RWPE2 (cell line): Measurements from ENCODE around the gene LAMA1.
A peak's percentile ranks its signal among the peaks of the same experiment; 100 is the strongest.

ENCODE experiments used
- ATAC-seq: fragments of 200-7000 bp; cut with Tn5 transposase; 3 replicates; pipeline ENCODE4 v1.9.1; 2021; ENCODE audit warnings: low read depth
- DNase-seq: peaks from one replicate; pipeline ENCODE4 v3.0.0-alpha.2; 2020; ENCODE audit warnings: low spot score
- H3K27ac ChIP-seq: fragments of 450-650 bp; 2 replicates; pipeline ENCODE4 v1.5.1; 2017; ENCODE audit warnings: mild to moderate bottlenecking; ENCODE audit not compliant: poor library complexity, severe bottlenecking
- H3K27me3 ChIP-seq: fragments of 250-450 bp; sonication (Bioruptor Pico); 2 replicates; pipeline ENCODE4 v1.5.1; 2021; ENCODE audit warnings: mild to moderate bottlenecking, moderate library complexity; ENCODE audit not compliant: insufficient read depth, poor library complexity, severe bottlenecking
- H3K36me3 ChIP-seq: fragments of 250-450 bp; sonication (Bioruptor Pico); 2 replicates; pipeline ENCODE4 v1.5.1; 2020; ENCODE audit warnings: low read depth, mild to moderate bottlenecking, moderate library complexity
- H3K4me1 ChIP-seq: fragments of 250-450 bp; sonication (Bioruptor Pico); 2 replicates; pipeline ENCODE4 v1.5.1; 2021; ENCODE audit warnings: mild to moderate bottlenecking, moderate library complexity; ENCODE audit not compliant: insufficient read depth, poor library complexity, severe bottlenecking
- H3K4me3 ChIP-seq: fragments of 250-450 bp; sonication (Bioruptor Pico); 2 replicates; pipeline ENCODE4 v1.5.1; 2021; ENCODE audit warnings: mild to moderate bottlenecking, moderate library complexity; ENCODE audit not compliant: severe bottlenecking
- H3K9me3 ChIP-seq: fragments of 250-450 bp; sonication (Bioruptor Pico); 2 replicates; pipeline ENCODE4 v1.5.1; 2021; ENCODE audit warnings: mild to moderate bottlenecking, moderate library complexity; ENCODE audit not compliant: severe bottlenecking
- CTCF ChIP-seq: fragments of 450-650 bp; IDR thresholded peaks from one replicate; pipeline ENCODE4 v1.5.1; 2017; ENCODE audit warnings: mild to moderate bottlenecking, moderate library complexity; ENCODE audit not compliant: poor library complexity, severe bottlenecking

LAMA1 gene

DNA sequence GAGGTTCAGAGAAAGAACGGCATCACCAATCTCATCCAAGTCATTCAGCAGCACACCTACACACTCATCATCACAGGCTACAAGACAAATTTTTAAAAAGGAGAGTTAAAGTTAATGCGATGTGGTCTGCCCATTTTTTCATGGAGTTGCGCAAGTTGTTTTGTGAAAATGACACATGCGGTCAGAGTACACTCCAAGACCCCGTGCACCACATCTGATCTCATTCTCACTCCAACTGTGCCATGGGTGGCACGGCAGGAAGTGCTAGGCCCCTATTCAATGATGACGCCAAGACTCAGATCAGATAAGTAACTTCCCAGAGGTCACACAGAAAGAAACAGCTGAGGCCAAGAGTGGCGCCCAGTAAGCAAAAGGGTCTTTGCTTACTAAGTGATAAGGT, 119.8 kb downstream of the LAMA1 start:
- H3K4me3 ChIP-seq: no peak overlapping the region
- no peaks in the 10 kb centered on the region for H3K36me3 ChIP-seq
- peaks cover 15% of the 10 kb centered on the region for H3K4me1 ChIP-seq
- ATAC-seq: no peak
- DNase-seq: no peak
- no peak for TF ChIP-seq CTCF
- H3K27me3 ChIP-seq: no peaks in the 10 kb centered on the region
- H3K27ac ChIP-seq: no peak overlapping the region
- H3K9me3 ChIP-seq: no peaks in the 10 kb centered on the region

DNA sequence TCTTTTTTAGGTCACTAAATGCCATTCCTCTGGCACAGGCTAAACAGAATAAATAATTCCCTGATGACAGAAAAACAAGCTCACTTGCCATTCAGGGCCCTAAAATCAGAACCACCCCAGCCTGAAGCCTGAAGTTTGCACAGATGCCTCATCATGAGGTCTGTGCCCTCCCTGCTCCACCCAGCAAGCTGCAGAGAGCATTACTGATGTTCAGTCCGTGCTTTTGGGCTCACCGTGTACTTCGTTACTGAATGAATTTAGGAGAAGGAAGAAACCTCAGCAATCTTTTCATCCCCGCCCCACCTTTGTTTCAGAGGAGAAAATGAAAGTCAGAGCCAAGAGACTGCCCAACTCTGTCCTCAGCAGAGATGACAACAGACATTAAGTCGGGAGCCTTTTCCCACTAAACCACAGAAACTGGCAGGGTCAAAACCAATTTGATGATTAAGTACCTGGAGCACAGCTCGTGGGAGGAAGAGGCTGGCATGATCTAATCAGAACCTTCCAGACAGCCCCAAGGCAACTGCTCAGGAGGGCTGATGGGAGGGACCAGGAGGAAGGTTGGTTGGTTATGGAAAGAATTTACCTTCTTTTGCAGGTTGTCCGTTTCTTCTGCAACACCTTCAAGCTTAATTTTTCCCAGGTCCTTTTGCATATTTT, 122.7 kb downstream of the LAMA1 start:
- DNase-seq: no peak
- no peak overlapping the region for H3K4me3 ChIP-seq
- H3K27me3 ChIP-seq: no peaks in the 10 kb centered on the region
- peaks cover 15% of the 10 kb centered on the region for H3K4me1 ChIP-seq
- H3K27ac ChIP-seq: peak overlapping the region; percentile 63
- no peaks in the 10 kb centered on the region for H3K9me3 ChIP-seq
- TF ChIP-seq CTCF: no peak
- H3K36me3 ChIP-seq: no peaks in the 10 kb centered on the region
- ATAC-seq: peak; percentile 83

GRCh38 chr18:6994056-6994770, 123.4 kb downstream of the LAMA1 start:
- peak overlapping the region; percentile 63 for H3K27ac ChIP-seq
- no peak overlapping the region for H3K4me3 ChIP-seq
- H3K27me3 ChIP-seq: no peaks in the 10 kb centered on the region
- no peaks in the 10 kb centered on the region for H3K36me3 ChIP-seq
- peak; percentile 91 for ATAC-seq
- DNase-seq: no peak
- no peaks in the 10 kb centered on the region for H3K9me3 ChIP-seq
- no peak for TF ChIP-seq CTCF
- peaks cover 15% of the 10 kb centered on the region for H3K4me1 ChIP-seq

GRCh38 chr18:6992761-6993160, 124.8 kb downstream of the LAMA1 start:
- no peak overlapping the region for H3K4me3 ChIP-seq
- H3K9me3 ChIP-seq: no peaks in the 10 kb centered on the region
- no peak for TF ChIP-seq CTCF
- H3K36me3 ChIP-seq: no peaks in the 10 kb centered on the region
- DNase-seq (no peak), ATAC-seq (no peak)
- H3K27me3 ChIP-seq: no peaks in the 10 kb centered on the region
- no peak overlapping the region for H3K27ac ChIP-seq
- peaks cover 15% of the 10 kb centered on the region for H3K4me1 ChIP-seq

DNA sequence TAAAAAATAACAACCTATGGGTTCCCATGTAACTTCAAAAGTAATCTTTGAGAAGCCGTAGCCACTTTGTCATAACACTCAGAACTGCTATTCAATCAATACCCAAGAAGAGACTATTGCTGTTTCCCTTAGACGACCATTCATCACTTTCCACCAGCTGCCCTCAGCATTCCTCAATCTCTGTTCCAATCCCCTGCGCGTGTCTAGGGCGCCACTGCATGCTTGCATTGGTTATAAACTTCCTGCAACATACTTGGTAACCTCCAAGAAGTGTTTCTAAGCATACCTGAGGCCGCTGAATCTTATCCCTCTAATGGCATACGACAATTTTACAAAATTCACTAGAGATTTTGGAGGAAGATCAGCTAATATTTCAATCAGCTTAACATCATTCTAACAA, 134.2 kb downstream of the LAMA1 start:
- H3K27ac ChIP-seq: no peak overlapping the region

More for the DNA sequence above, 134.2 kb downstream of the LAMA1 start:
- Histone ChIP-seq H3K4me1 (no peaks in the 10 kb centered on the region), H3K9me3 (no peaks in the 10 kb centered on the region), H3K27me3 (no peaks in the 10 kb centered on the region), H3K4me3 (no peak overlapping the region), H3K36me3 (no peaks in the 10 kb centered on the region)
- DNase-seq (no peak), ATAC-seq (no peak)
- no peak for TF ChIP-seq CTCF
